Osteoblast (primary cell): ENCODE data around the gene POTEF. TPM values are rescaled to one million over a fixed set of nuclear protein-coding genes. Genes with fewer than 3 reads are reported as not detected.
"Not testable (repeated sequence)": the region's sequence is repeated elsewhere in the genome, so short reads cannot be mapped to it uniquely, and the experiment has no call there.

Experiments used
- DNase-seq: peaks from one replicate; pipeline ENCODE4 v3.0.0; 2011; ENCODE audit warnings: low spot score, mixed read lengths; ENCODE audit not compliant: insufficient read length; ENCODE audit errors: missing footprints
- H2AFZ ChIP-seq: 2 replicates; pipeline ENCODE4 v1.6.0; 2011; ENCODE audit warnings: mild to moderate bottlenecking, low read length
- H3K27ac ChIP-seq: 2 replicates; pipeline ENCODE4 v1.5.1; 2011; ENCODE audit warnings: mild to moderate bottlenecking, low read depth, low read length, moderate library complexity
- H3K27me3 ChIP-seq: 2 replicates; pipeline ENCODE4 v1.6.0; 2012; ENCODE audit warnings: mild to moderate bottlenecking, control low read depth, inconsistent platforms, low read length, moderate library complexity; ENCODE audit not compliant: insufficient read depth
- H3K36me3 ChIP-seq: 2 replicates; pipeline ENCODE4 v1.5.1; 2011; ENCODE audit warnings: mild to moderate bottlenecking, low read length, control low read depth, moderate library complexity; ENCODE audit not compliant: insufficient read depth
- H3K4me1 ChIP-seq: 2 replicates; pipeline ENCODE4 v1.5.1; 2011; ENCODE audit warnings: mild to moderate bottlenecking, low read length, control low read depth, moderate library complexity; ENCODE audit not compliant: insufficient read depth
- H3K4me2 ChIP-seq: 2 replicates; pipeline ENCODE4 v1.6.0; 2011; ENCODE audit warnings: mild to moderate bottlenecking, low read length; ENCODE audit not compliant: insufficient read depth
- H3K4me3 ChIP-seq: fragments of 200-600 bp; sonication (generic); 3 replicates; pipeline ENCODE4 v1.5.1; 2012; ENCODE audit warnings: mild to moderate bottlenecking, low read length, inconsistent platforms; ENCODE audit not compliant: insufficient read depth
- H3K79me2 ChIP-seq: 2 replicates; pipeline ENCODE4 v1.6.0; 2012; ENCODE audit warnings: mild to moderate bottlenecking, low read length, control low read depth, inconsistent platforms; ENCODE audit not compliant: insufficient read depth
- H3K9me3 ChIP-seq: 2 replicates; pipeline ENCODE4 v1.5.1; 2011; ENCODE audit warnings: low read depth, low read length, control low read depth
- H4K20me1 ChIP-seq: 2 replicates; pipeline ENCODE4 v1.6.0; 2012; ENCODE audit warnings: mild to moderate bottlenecking, low read length, control low read depth; ENCODE audit not compliant: insufficient read depth
- CTCF ChIP-seq: IDR thresholded peaks from 2 replicates; pipeline ENCODE4 v1.5.1; 2011; ENCODE audit warnings: mild to moderate bottlenecking, low read depth, low read length, moderate library complexity; ENCODE audit errors: extremely low read depth
- total RNA-seq: library from RNA; depleted of rRNA; stranded (reverse); fragments of >200 nt; gene quantifications from 2 replicates; pipeline ENCODE4 v1.2.3, GENCODE V29; 2012

Gene POTEF
- total RNA-seq, 1 donor: not detected

GRCh38 chr2:130135692-130136541 lies 6.9 kb upstream of the POTEF start:
- H3K36me3 ChIP-seq: no peaks in the 10 kb centered on the region
- peak; percentile 19 for DNase-seq
- no peaks in the 10 kb centered on the region for H3K9me3 ChIP-seq
- H3K27ac ChIP-seq: no peak overlapping the region
- no peak overlapping the region for H3K4me3 ChIP-seq
- no peaks in the 10 kb centered on the region for H3K4me1 ChIP-seq
- H3K4me2 ChIP-seq: no peak overlapping the region
- TF ChIP-seq CTCF: no peak
- no peaks in the 10 kb centered on the region for H3K27me3 ChIP-seq
- H2AFZ ChIP-seq: no peak overlapping the region
- H3K79me2 ChIP-seq: no peaks in the 10 kb centered on the region
- H4K20me1 ChIP-seq: no peaks in the 10 kb centered on the region

- not testable (repeated sequence) for H3K9me3 ChIP-seq, H3K4me2 ChIP-seq, H2AFZ ChIP-seq, H3K4me1 ChIP-seq, H3K27ac ChIP-seq, H3K79me2 ChIP-seq, H3K36me3 ChIP-seq, H3K4me3 ChIP-seq, H3K27me3 ChIP-seq, DNase-seq, H4K20me1 ChIP-seq
Observed at GRCh38 chr2:130128464-130128863, 558 bp downstream of the POTEF start.

GRCh38 chr2:130127726-130128125 lies 1.3 kb downstream of the POTEF start:
- not testable (repeated sequence) for H3K4me1 ChIP-seq, H3K9me3 ChIP-seq, H3K4me2 ChIP-seq, H4K20me1 ChIP-seq, H2AFZ ChIP-seq, H3K36me3 ChIP-seq, H3K79me2 ChIP-seq, H3K27ac ChIP-seq, H3K4me3 ChIP-seq, DNase-seq, H3K27me3 ChIP-seq

- not testable (repeated sequence) for H2AFZ ChIP-seq, H3K27me3 ChIP-seq, H3K79me2 ChIP-seq, DNase-seq, H3K4me3 ChIP-seq, H3K36me3 ChIP-seq, H3K9me3 ChIP-seq, H3K4me1 ChIP-seq, H3K27ac ChIP-seq, H4K20me1 ChIP-seq, H3K4me2 ChIP-seq
Observed at GRCh38 chr2:130120924-130121323, 8.1 kb downstream of the POTEF start.

GRCh38 chr2:130102597-130103363 lies 26.2 kb downstream of the POTEF start:
- H3K4me2 ChIP-seq, H4K20me1 ChIP-seq, H3K79me2 ChIP-seq, H3K27ac ChIP-seq, H2AFZ ChIP-seq, H3K4me1 ChIP-seq, H3K9me3 ChIP-seq, H3K4me3 ChIP-seq, H3K27me3 ChIP-seq, DNase-seq, H3K36me3 ChIP-seq: not testable (repeated sequence)

GRCh38 chr2:130062645-130063044 lies 66.4 kb downstream of the POTEF start:
- H3K4me1 ChIP-seq, H3K27me3 ChIP-seq: not testable (repeated sequence)

GRCh38 chr2:130059982-130060381 lies 69.0 kb downstream of the POTEF start:
- not testable (repeated sequence) for H4K20me1 ChIP-seq, H3K79me2 ChIP-seq, H3K27ac ChIP-seq, H3K4me3 ChIP-seq, H3K9me3 ChIP-seq, H3K36me3 ChIP-seq, H3K27me3 ChIP-seq, H3K4me1 ChIP-seq, H3K4me2 ChIP-seq, DNase-seq, H2AFZ ChIP-seq

More at GRCh38 chr2:130062645-130063044, 66.4 kb downstream of the POTEF start:
- not testable (repeated sequence) for H2AFZ ChIP-seq, H3K4me3 ChIP-seq, H3K9me3 ChIP-seq, H3K79me2 ChIP-seq, H3K27ac ChIP-seq, H3K4me2 ChIP-seq, H4K20me1 ChIP-seq, DNase-seq, H3K36me3 ChIP-seq

GRCh38 chr2:130056336-130056735 lies 72.7 kb downstream of the POTEF start:
- not testable (repeated sequence) for H4K20me1 ChIP-seq, H3K9me3 ChIP-seq, H3K27ac ChIP-seq, DNase-seq, H3K4me3 ChIP-seq, H3K36me3 ChIP-seq, H3K79me2 ChIP-seq, H3K4me1 ChIP-seq, H3K27me3 ChIP-seq, H2AFZ ChIP-seq, H3K4me2 ChIP-seq
